OCI-LY3 (cell line): ENCODE measurements around the gene TMEM132C.

ENCODE experiments used
- CTCF ChIP-seq: fragments of 200-600, 300-600 bp; sonication (generic); IDR thresholded peaks from 2 replicates; pipeline ENCODE4 v1.5.1; 2014; ENCODE audit warnings: antibody characterized with exemption, low read length, low read depth
- EZH2phosphoT487 ChIP-seq: fragments of 200-600 bp; shearing (Covaris generic); IDR thresholded peaks from 2 replicates; pipeline ENCODE4 v1.6.1; 2018; ENCODE audit warnings: antibody characterized with exemption, mixed run types, low read depth

- peak; percentile 39 for TF ChIP-seq CTCF
- TF ChIP-seq EZH2phosphoT487: no peak
Observed at GRCh38 chr12:128613837-128614590, 347.0 kb downstream of the TMEM132C start.
